HL-60/S4 (cell line): ENCODE measurements around the gene ARHGAP15.

Experiments
- in situ Hi-C: fragments of 300-500 bp; cut with MboI; formaldehyde crosslinking; loops from 2 replicates; pipeline ENCODE4 v1.14.3; 2022; ENCODE audit warnings: low sequenced_read_pairs

The ARHGAP15 gene

GRCh38 chr2:143142598-143142997 lies 13.4 kb downstream of the ARHGAP15 start:
- in situ Hi-C loops, result no loop called here

- in situ Hi-C loops, result no loop called here
Observed at GRCh38 chr2:143144813-143145455, 15.7 kb downstream of the ARHGAP15 start.

GRCh38 chr2:143146366-143146765 lies 17.1 kb downstream of the ARHGAP15 start:
- in situ Hi-C loops, result no loop called here

GRCh38 chr2:143146815-143147530 lies 17.8 kb downstream of the ARHGAP15 start:
- in situ Hi-C loops, result no loop called here

- in situ Hi-C loops, result no loop called here
Observed at GRCh38 chr2:143148011-143148410, 18.8 kb downstream of the ARHGAP15 start.

GRCh38 chr2:143148757-143149156 lies 19.5 kb downstream of the ARHGAP15 start:
- in situ Hi-C loops, result no loop called here

- in situ Hi-C loops, result no loop called here
Observed at GRCh38 chr2:143150287-143150686, 21.1 kb downstream of the ARHGAP15 start.

- in situ Hi-C loops, result no loop called here
Observed at GRCh38 chr2:143151111-143151752, 22.0 kb downstream of the ARHGAP15 start.

- in situ Hi-C loops, result no loop called here
Observed at GRCh38 chr2:143152219-143152618, 23.0 kb downstream of the ARHGAP15 start.

- in situ Hi-C loops, result no loop called here
Observed at GRCh38 chr2:143152637-143153036, 23.4 kb downstream of the ARHGAP15 start.

- in situ Hi-C loops, result no loop called here
Observed at GRCh38 chr2:143155661-143156060, 26.4 kb downstream of the ARHGAP15 start.

GRCh38 chr2:143157001-143157400 lies 27.8 kb downstream of the ARHGAP15 start:
- in situ Hi-C loops, result no loop called here

- in situ Hi-C loops, result no loop called here
Observed at GRCh38 chr2:143157418-143157817, 28.2 kb downstream of the ARHGAP15 start.

- in situ Hi-C loops, result no loop called here
Observed at GRCh38 chr2:143158098-143158497, 28.9 kb downstream of the ARHGAP15 start.

GRCh38 chr2:143158551-143159485 lies 29.6 kb downstream of the ARHGAP15 start:
- in situ Hi-C loops, result no loop called here

GRCh38 chr2:143159486-143159840 lies 30.2 kb downstream of the ARHGAP15 start:
- in situ Hi-C loops, result no loop called here

GRCh38 chr2:143160732-143161707 lies 31.8 kb downstream of the ARHGAP15 start:
- in situ Hi-C loops, result no loop called here

- in situ Hi-C loops, result no loop called here
Observed at GRCh38 chr2:143162123-143162837, 33.1 kb downstream of the ARHGAP15 start.

GRCh38 chr2:143162997-143163396 lies 33.8 kb downstream of the ARHGAP15 start:
- in situ Hi-C loops, result no loop called here
